Parathyroid adenoma (tissue), 2 donors: Measurements from ENCODE around the gene FBXW7.
A peak's percentile ranks its signal among the peaks of the same experiment; 100 is the strongest.

Experiments
- H2AFZ ChIP-seq: fragments of 300-600 bp; sonication (generic); one replicate; pipeline ENCODE4 v1.7.0; 2017; ENCODE audit warnings: antibody characterized with exemption, mild to moderate bottlenecking
- H3K27ac ChIP-seq: fragments of 300-600 bp; sonication (generic); one replicate; pipeline ENCODE4 v1.7.0; 2017
- H3K27me3 ChIP-seq: fragments of 300-600 bp; sonication (generic); one replicate; pipeline ENCODE4 v1.7.0; 2017; ENCODE audit warnings: low read length; ENCODE audit not compliant: control insufficient read depth, insufficient read depth
- H3K36me3 ChIP-seq: fragments of 300-600 bp; sonication (generic); one replicate; pipeline ENCODE4 v1.7.0; 2017; ENCODE audit warnings: low read length; ENCODE audit not compliant: control insufficient read depth, insufficient read depth
- H3K4me1 ChIP-seq: fragments of 300-600 bp; sonication (generic); one replicate; pipeline ENCODE4 v1.7.0; 2017; ENCODE audit warnings: control low read depth
- H3K4me2 ChIP-seq: fragments of 300-600 bp; sonication (generic); one replicate; pipeline ENCODE4 v1.7.0; 2017; ENCODE audit warnings: low read length
- H3K4me3 ChIP-seq: fragments of 300-600 bp; sonication (generic); one replicate; pipeline ENCODE4 v1.7.0; 2017; ENCODE audit warnings: low read depth, low read length
- H3K79me2 ChIP-seq: fragments of 300-600 bp; sonication (generic); one replicate; pipeline ENCODE4 v1.7.0; 2017; ENCODE audit warnings: control low read depth
- H3K9ac ChIP-seq: fragments of 300-600 bp; sonication (generic); one replicate; pipeline ENCODE4 v1.7.0; 2017; ENCODE audit warnings: mild to moderate bottlenecking
- H3K9me3 ChIP-seq: fragments of 300-600 bp; sonication (generic); one replicate; pipeline ENCODE4 v1.7.0; 2017; ENCODE audit warnings: low read length; ENCODE audit not compliant: control insufficient read depth
- CTCF ChIP-seq: fragments of 300-600 bp; sonication (generic); IDR thresholded peaks from one replicate; pipeline ENCODE4 v1.7.0; 2017; ENCODE audit warnings: antibody characterized with exemption, mild to moderate bottlenecking
- donor health status: primary hyperparathyroidism.

FBXW7 gene

GRCh38 chr4:152540293-152540674, 4.4 kb upstream of the FBXW7 start:
- Histone ChIP-seq H2AFZ (no peak overlapping the region), H3K79me2 (peaks cover under 1% of the 10 kb centered on the region), H3K4me1 (no peaks in the 10 kb centered on the region), H3K36me3 (no peaks in the 10 kb centered on the region), H3K9ac (no peak overlapping the region), H3K4me2 (no peak overlapping the region), H3K27me3 (no peaks in the 10 kb centered on the region), H3K4me3 (no peak overlapping the region), H3K27ac (no peak overlapping the region), H3K9me3 (no peaks in the 10 kb centered on the region)
- TF ChIP-seq CTCF = no peak

- H2AFZ ChIP-seq = no peak overlapping the region
- no peaks in the 10 kb centered on the region for H3K4me1 ChIP-seq
- no peak overlapping the region for H3K9ac ChIP-seq
- H3K4me2 ChIP-seq = no peak overlapping the region
- no peak for TF ChIP-seq CTCF
- peaks cover 6% of the 10 kb centered on the region for H3K79me2 ChIP-seq
- no peaks in the 10 kb centered on the region for H3K9me3 ChIP-seq
- no peak overlapping the region for H3K4me3 ChIP-seq
- H3K36me3 ChIP-seq = no peaks in the 10 kb centered on the region
- no peak overlapping the region for H3K27ac ChIP-seq
- H3K27me3 ChIP-seq = no peaks in the 10 kb centered on the region
Observed at GRCh38 chr4:152539556-152540292, 3.8 kb upstream of the FBXW7 start.

GRCh38 chr4:152537881-152538280, 2.0 kb upstream of the FBXW7 start:
- H3K27me3 ChIP-seq = no peaks in the 10 kb centered on the region
- no peak overlapping the region for H3K9ac ChIP-seq
- H3K27ac ChIP-seq = no peak overlapping the region
- no peaks in the 10 kb centered on the region for H3K9me3 ChIP-seq
- H3K79me2 ChIP-seq = peaks cover 14% of the 10 kb centered on the region
- H3K4me1 ChIP-seq = peaks cover 4% of the 10 kb centered on the region
- no peak overlapping the region for H2AFZ ChIP-seq
- H3K4me2 ChIP-seq = no peak overlapping the region
- no peaks in the 10 kb centered on the region for H3K36me3 ChIP-seq
- TF ChIP-seq CTCF = no peak
- H3K4me3 ChIP-seq = no peak overlapping the region

- TF ChIP-seq CTCF = no peak
- peaks cover 4% of the 10 kb centered on the region for H3K4me1 ChIP-seq
Observed at GRCh38 chr4:152536545-152537182, 772 bp upstream of the FBXW7 start.

More at GRCh38 chr4:152536545-152537182, 772 bp upstream of the FBXW7 start:
- Histone ChIP-seq H3K4me3 (peak overlapping the region; percentile 71), H3K79me2 (peaks cover 19% of the 10 kb centered on the region), H3K4me2 (peak overlapping the region; percentile 78), H3K9ac (no peak overlapping the region), H3K27ac (peak overlapping the region; percentile 83), H3K9me3 (no peaks in the 10 kb centered on the region), H3K27me3 (no peaks in the 10 kb centered on the region), H3K36me3 (no peaks in the 10 kb centered on the region), H2AFZ (peak overlapping the region; percentile 91)
